ENCODE data around the gene ZFYVE16.
"Not testable (repeated sequence)": the region's sequence is repeated elsewhere in the genome, so short reads cannot be mapped to it uniquely, and the experiment has no call there.

Gene ZFYVE16

GRCh38 chr5:80468131-80468530 is 60.3 kb downstream of the ZFYVE16 start:
- Histone ChIP-seq H3K9me3 (replicated peaks; ENCODE audit: insufficient read depth, low read length) (no peaks in the 10 kb centered on the region), H3F3A (ENCODE audit: insufficient read depth, low read length) (no peaks in the 10 kb centered on the region), H3K9me2 (replicated peaks; ENCODE audit: insufficient read depth, low read length) (no peaks in the 10 kb centered on the region), H3K27me3 (replicated peaks; ENCODE audit: insufficient read depth, low read length) (no peaks in the 10 kb centered on the region), H4K20me1 (ENCODE audit: insufficient read depth, low read length) (no peaks in the 10 kb centered on the region), H3K36me3 (replicated peaks; ENCODE audit: insufficient read depth, low read length) (no peaks in the 10 kb centered on the region), H3K79me2 (ENCODE audit: low read length) (no peaks in the 10 kb centered on the region), H3K4me2 (ENCODE audit: low read depth, low read length) (no peak overlapping the region), H3K27ac (ENCODE audit: low read length) (no peak overlapping the region), H3K4me3 (ENCODE audit: low read length) (no peak overlapping the region), H3K9ac (ENCODE audit: low read length) (no peak overlapping the region), H3K4me1 (ENCODE audit: low read length) (no peaks in the 10 kb centered on the region), H2AFZ (ENCODE audit: low read length) (no peak overlapping the region)
- DNase-seq, result no peak
- TF ChIP-seq CTCF (IDR thresholded peaks at IDR 0.05; ENCODE audit: low read length), result no peak
- no peak for TF ChIP-seq EZH2 (optimal IDR thresholded peaks at IDR 0.05; ENCODE audit: low read depth, low read length)
- no peak for TF ChIP-seq EZH2phosphoT487 (IDR thresholded peaks at IDR 0.05; ENCODE audit: low read length)

GRCh38 chr5:80470631-80471030 is 62.8 kb downstream of the ZFYVE16 start:
- H4K20me1 ChIP-seq (ENCODE audit: insufficient read depth, low read length); H3K9ac ChIP-seq (ENCODE audit: low read length); H3K27ac ChIP-seq (ENCODE audit: low read length); H3K27me3 ChIP-seq (replicated peaks; ENCODE audit: insufficient read depth, low read length); H3K9me2 ChIP-seq (replicated peaks; ENCODE audit: insufficient read depth, low read length); H3K4me1 ChIP-seq (ENCODE audit: low read length); H3F3A ChIP-seq (ENCODE audit: insufficient read depth, low read length); H3K79me2 ChIP-seq (ENCODE audit: low read length); H2AFZ ChIP-seq (ENCODE audit: low read length); H3K36me3 ChIP-seq (replicated peaks; ENCODE audit: insufficient read depth, low read length); H3K9me3 ChIP-seq (replicated peaks; ENCODE audit: insufficient read depth, low read length); H3K4me2 ChIP-seq (ENCODE audit: low read depth, low read length); DNase-seq; H3K4me3 ChIP-seq (ENCODE audit: low read length): not testable (repeated sequence)

GRCh38 chr5:80474929-80475328 is 67.1 kb downstream of the ZFYVE16 start:
- TF ChIP-seq EZH2phosphoT487 (IDR thresholded peaks at IDR 0.05; ENCODE audit: low read length) (no peak), CTCF (IDR thresholded peaks at IDR 0.05; ENCODE audit: low read length) (no peak), EZH2 (optimal IDR thresholded peaks at IDR 0.05; ENCODE audit: low read depth, low read length) (no peak)
- no peaks in the 10 kb centered on the region for H3K4me1 ChIP-seq (ENCODE audit: low read length)
- no peaks in the 10 kb centered on the region for H3K36me3 ChIP-seq (replicated peaks; ENCODE audit: insufficient read depth, low read length)
- H3K27me3 ChIP-seq (replicated peaks; ENCODE audit: insufficient read depth, low read length), result no peaks in the 10 kb centered on the region
- H3K4me2 ChIP-seq (ENCODE audit: low read depth, low read length), result no peak overlapping the region
- H4K20me1 ChIP-seq (ENCODE audit: insufficient read depth, low read length), result no peaks in the 10 kb centered on the region
- no peaks in the 10 kb centered on the region for H3K79me2 ChIP-seq (ENCODE audit: low read length)
- DNase-seq, result no peak
- H3K9ac ChIP-seq (ENCODE audit: low read length), result no peak overlapping the region
- H3K4me3 ChIP-seq (ENCODE audit: low read length), result no peak overlapping the region
- no peak overlapping the region for H3K27ac ChIP-seq (ENCODE audit: low read length)
- no peaks in the 10 kb centered on the region for H3K9me3 ChIP-seq (replicated peaks; ENCODE audit: insufficient read depth, low read length)
- no peak overlapping the region for H2AFZ ChIP-seq (ENCODE audit: low read length)
- H3K9me2 ChIP-seq (replicated peaks; ENCODE audit: insufficient read depth, low read length), result no peaks in the 10 kb centered on the region
- no peaks in the 10 kb centered on the region for H3F3A ChIP-seq (ENCODE audit: insufficient read depth, low read length)

GRCh38 chr5:80479713-80480112 is 71.8 kb downstream of the ZFYVE16 start:
- no peaks in the 10 kb centered on the region for H3K9me2 ChIP-seq (replicated peaks; ENCODE audit: insufficient read depth, low read length)
- H3K4me2 ChIP-seq (ENCODE audit: low read depth, low read length), result no peak overlapping the region
- no peaks in the 10 kb centered on the region for H3K27me3 ChIP-seq (replicated peaks; ENCODE audit: insufficient read depth, low read length)
- no peak overlapping the region for H2AFZ ChIP-seq (ENCODE audit: low read length)
- TF ChIP-seq EZH2 (optimal IDR thresholded peaks at IDR 0.05; ENCODE audit: low read depth, low read length), result no peak
- no peak for TF ChIP-seq CTCF (IDR thresholded peaks at IDR 0.05; ENCODE audit: low read length)
- TF ChIP-seq EZH2phosphoT487 (IDR thresholded peaks at IDR 0.05; ENCODE audit: low read length), result no peak
- peaks cover 11% of the 10 kb centered on the region for H3K4me1 ChIP-seq (ENCODE audit: low read length)
- H3K9ac ChIP-seq (ENCODE audit: low read length), result no peak overlapping the region
- H3F3A ChIP-seq (ENCODE audit: insufficient read depth, low read length), result no peaks in the 10 kb centered on the region
- no peaks in the 10 kb centered on the region for H3K9me3 ChIP-seq (replicated peaks; ENCODE audit: insufficient read depth, low read length)
- no peaks in the 10 kb centered on the region for H3K36me3 ChIP-seq (replicated peaks; ENCODE audit: insufficient read depth, low read length)
- no peaks in the 10 kb centered on the region for H3K79me2 ChIP-seq (ENCODE audit: low read length)
- H4K20me1 ChIP-seq (ENCODE audit: insufficient read depth, low read length), result no peaks in the 10 kb centered on the region
- H3K27ac ChIP-seq (ENCODE audit: low read length), result no peak overlapping the region
- DNase-seq, result no peak
- no peak overlapping the region for H3K4me3 ChIP-seq (ENCODE audit: low read length)

Measured in MM.1S (cell line).